ENCODE measurements around the gene SEMA6B. TPM values are rescaled to one million over a fixed set of nuclear protein-coding genes. Genes with fewer than 3 reads are reported as not detected.
"Not testable (repeated sequence)": the region's sequence is repeated elsewhere in the genome, so short reads cannot be mapped to it uniquely, and the experiment has no call there.

SEMA6B gene
- total and polyA plus RNA-seq, 2 donors (not counting 3 experiments of a cell fraction or from before 2014, with no cell fraction given): 97.8 to 176 TPM

- intact Hi-C loops (cut with micrococcal nuclease); CTCF ChIA-PET; H3K4me2 ChIP-seq (ENCODE audit: insufficient read depth, low read length); BruUV-seq (replicated peaks); H3K9me3 ChIP-seq (replicated peaks; ENCODE audit: control insufficient read depth, insufficient read depth, low read length); H2AFZ ChIP-seq (ENCODE audit: low read depth, low read length); H4K20me1 ChIP-seq (replicated peaks; ENCODE audit: control insufficient read depth, extremely low read depth, insufficient read depth, low read length); POLR2A ChIA-PET; dilution Hi-C loops (cut with MboI; ENCODE audit: extremely low pct_ligation_motif_present, low sequenced_read_pairs); H3K27me3 ChIP-seq (ENCODE audit: control insufficient read depth in 2 of 2, insufficient read depth in 2 of 2, low read length in 2 of 2); H3K9ac ChIP-seq (replicated peaks; ENCODE audit: extremely low read depth, insufficient read depth, low read length); H3K4me3 ChIP-seq (replicated peaks in 1 of 3; ENCODE audit: insufficient read depth in 1 of 3, low read depth in 1 of 3, low read length in 3 of 3); H3K79me2 ChIP-seq (ENCODE audit: control insufficient read depth, insufficient read depth, low read length); H3K27ac ChIP-seq (ENCODE audit: insufficient read depth, low read depth, low read length); H3K36me3 ChIP-seq (ENCODE audit: control insufficient read depth in 2 of 2, extremely low read depth in 1 of 2, insufficient read depth in 2 of 2, low read length in 2 of 2); H3K9me1 ChIP-seq (replicated peaks; ENCODE audit: control insufficient read depth, extremely low read depth, insufficient read depth, low read length); DNase-seq (ENCODE audit: low read depth, low spot score): not testable (repeated sequence)
- FAIRE-seq: peak; percentile 18
- peaks cover 41% of the 10 kb centered on the region for H3K4me1 ChIP-seq (ENCODE audit: control insufficient read depth, extremely low read depth, insufficient read depth, low read length)
Measured at GRCh38 chr19:4562085-4562484, 2.6 kb upstream of the SEMA6B start.

- dilution Hi-C loops (cut with MboI; ENCODE audit: extremely low pct_ligation_motif_present, low sequenced_read_pairs) (no loop called here), intact Hi-C loops (cut with micrococcal nuclease) (loop anchor here (5.0 kb wide), 1 partner anchor 164 kb away; the partner anchor contains the start of gene DPP9)
- BruUV-seq (replicated peaks): no TSS peak
- Histone ChIP-seq H4K20me1 (replicated peaks; ENCODE audit: control insufficient read depth, extremely low read depth, insufficient read depth, low read length) (no peaks in the 10 kb centered on the region), H3K9me3 (replicated peaks; ENCODE audit: control insufficient read depth, insufficient read depth, low read length) (no peaks in the 10 kb centered on the region), H3K27me3 (ENCODE audit: control insufficient read depth in 2 of 2, insufficient read depth in 2 of 2, low read length in 2 of 2) (no peaks in the 10 kb centered on the region), H2AFZ (ENCODE audit: low read depth, low read length) (no peak overlapping the region), H3K4me2 (ENCODE audit: insufficient read depth, low read length) (peak overlapping the region; percentile 69), H3K27ac (ENCODE audit: insufficient read depth, low read depth, low read length) (peak overlapping the region; percentile 77), H3K9me1 (replicated peaks; ENCODE audit: control insufficient read depth, extremely low read depth, insufficient read depth, low read length) (no peaks in the 10 kb centered on the region), H3K4me3 (replicated peaks in 1 of 3; ENCODE audit: insufficient read depth in 1 of 3, low read depth in 1 of 3, low read length in 3 of 3) (peak overlapping the region in 2 of 3 experiments; percentile 37 to 76), H3K4me1 (ENCODE audit: control insufficient read depth, extremely low read depth, insufficient read depth, low read length) (peaks cover 26% of the 10 kb centered on the region), H3K79me2 (ENCODE audit: control insufficient read depth, insufficient read depth, low read length) (peaks cover 6% of the 10 kb centered on the region), H3K9ac (replicated peaks; ENCODE audit: extremely low read depth, insufficient read depth, low read length) (peak overlapping the region; percentile 49), H3K36me3 (ENCODE audit: control insufficient read depth in 2 of 2, extremely low read depth in 1 of 2, insufficient read depth in 2 of 2, low read length in 2 of 2) (peaks cover 6 to 25% of the 10 kb centered on the region in 2 experiments)
- peak; percentile 61 for DNase-seq (ENCODE audit: low read depth, low spot score)
- CTCF ChIA-PET: interaction anchor here (0.8 to 3.4 kb wide), 12 partner anchors 10 to 233 kb away, joined by 3 to 42 read pairs (median 6); partner anchors contain the start of gene FEM1A
- TF ChIP-seq POLR2A (IDR thresholded peaks at IDR 0.05; ENCODE audit: low read depth, low read length): no peak
- TF ChIP-seq CTCF (IDR thresholded peaks at IDR 0.05; ENCODE audit: extremely low read depth in 1 of 2, insufficient read depth in 1 of 2, low read depth in 1 of 2, low read length in 2 of 2): peak; percentile 91 to 93
- no peak for TF ChIP-seq MYC (IDR thresholded peaks at IDR 0.05; ENCODE audit: low read depth, low read length)
- peak; percentile 15 for FAIRE-seq
- POLR2A ChIA-PET: no interaction called here
Measured at GRCh38 chr19:4557971-4558941, 1.2 kb downstream of the SEMA6B start.

Data from endothelial cell of umbilical vein (primary cell).